Brain microvascular endothelial cell (primary cell): Measurements from ENCODE around the gene NLGN3.

Experiments used
- DNase-seq: peaks from one replicate; pipeline ENCODE4 v3.0.0-alpha.2; 2020
- H3K27ac ChIP-seq: fragments of 250-450 bp; sonication (Bioruptor Pico); 2 replicates; pipeline ENCODE4 v1.5.1; 2020; ENCODE audit warnings: mild to moderate bottlenecking, moderate library complexity
- H3K27me3 ChIP-seq: fragments of 250-450 bp; sonication (Bioruptor Pico); replicated peaks from 2 replicates; pipeline ENCODE4 v1.5.1; 2020; ENCODE audit warnings: mild to moderate bottlenecking
- H3K36me3 ChIP-seq: fragments of 250-450 bp; sonication (Bioruptor Pico); replicated peaks from 2 replicates; pipeline ENCODE4 v1.5.1; 2020; ENCODE audit warnings: mild to moderate bottlenecking
- H3K4me3 ChIP-seq: 2 replicates; pipeline ENCODE4 v1.5.1; 2011; ENCODE audit warnings: low read depth, mild to moderate bottlenecking, control low read depth, low read length, moderate library complexity
- in situ Hi-C: cut with HindIII; loops from 2 replicates; pipeline ENCODE4 v1.10.0; 2017; ENCODE audit warnings: low sequenced_read_pairs, low pct_ligation_motif_present
- TF ChIP-seq, protein P1 (sequence below): IDR thresholded peaks from 2 replicates; pipeline ENCODE4 v1.5.1; 2011; ENCODE audit warnings: low read depth, mild to moderate bottlenecking, moderate library complexity, low read length, control low read depth, inconsistent platforms; ENCODE audit errors: missing control alignments

NLGN3 gene

DNA sequence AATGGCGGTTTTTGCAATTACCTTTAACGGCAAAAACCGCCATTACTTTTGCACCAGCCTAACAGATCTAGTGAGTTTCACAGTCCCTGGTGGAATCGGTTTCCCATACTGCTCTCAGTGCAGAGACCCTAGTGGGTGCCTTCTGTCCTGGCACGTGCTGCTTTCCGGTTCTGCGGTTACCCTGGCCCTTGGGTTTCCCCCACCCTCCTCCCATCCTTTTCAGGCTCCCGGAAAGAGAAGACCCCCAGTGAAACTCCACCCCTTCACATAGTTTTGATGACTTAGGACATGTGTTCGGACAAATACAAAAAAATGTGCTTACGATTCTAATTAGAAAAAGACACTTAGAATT, 36.9 kb downstream of the NLGN3 start:
- DNase-seq = no peak
- Histone ChIP-seq H3K27me3 (no peaks in the 10 kb centered on the region), H3K27ac (peak overlapping the region; percentile 38), H3K4me3 (peak overlapping the region; percentile 48), H3K36me3 (no peaks in the 10 kb centered on the region)
- in situ Hi-C loops = no loop called here
- TF ChIP-seq, protein P1, sequence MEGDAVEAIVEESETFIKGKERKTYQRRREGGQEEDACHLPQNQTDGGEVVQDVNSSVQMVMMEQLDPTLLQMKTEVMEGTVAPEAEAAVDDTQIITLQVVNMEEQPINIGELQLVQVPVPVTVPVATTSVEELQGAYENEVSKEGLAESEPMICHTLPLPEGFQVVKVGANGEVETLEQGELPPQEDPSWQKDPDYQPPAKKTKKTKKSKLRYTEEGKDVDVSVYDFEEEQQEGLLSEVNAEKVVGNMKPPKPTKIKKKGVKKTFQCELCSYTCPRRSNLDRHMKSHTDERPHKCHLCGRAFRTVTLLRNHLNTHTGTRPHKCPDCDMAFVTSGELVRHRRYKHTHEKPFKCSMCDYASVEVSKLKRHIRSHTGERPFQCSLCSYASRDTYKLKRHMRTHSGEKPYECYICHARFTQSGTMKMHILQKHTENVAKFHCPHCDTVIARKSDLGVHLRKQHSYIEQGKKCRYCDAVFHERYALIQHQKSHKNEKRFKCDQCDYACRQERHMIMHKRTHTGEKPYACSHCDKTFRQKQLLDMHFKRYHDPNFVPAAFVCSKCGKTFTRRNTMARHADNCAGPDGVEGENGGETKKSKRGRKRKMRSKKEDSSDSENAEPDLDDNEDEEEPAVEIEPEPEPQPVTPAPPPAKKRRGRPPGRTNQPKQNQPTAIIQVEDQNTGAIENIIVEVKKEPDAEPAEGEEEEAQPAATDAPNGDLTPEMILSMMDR = no peak

DNA sequence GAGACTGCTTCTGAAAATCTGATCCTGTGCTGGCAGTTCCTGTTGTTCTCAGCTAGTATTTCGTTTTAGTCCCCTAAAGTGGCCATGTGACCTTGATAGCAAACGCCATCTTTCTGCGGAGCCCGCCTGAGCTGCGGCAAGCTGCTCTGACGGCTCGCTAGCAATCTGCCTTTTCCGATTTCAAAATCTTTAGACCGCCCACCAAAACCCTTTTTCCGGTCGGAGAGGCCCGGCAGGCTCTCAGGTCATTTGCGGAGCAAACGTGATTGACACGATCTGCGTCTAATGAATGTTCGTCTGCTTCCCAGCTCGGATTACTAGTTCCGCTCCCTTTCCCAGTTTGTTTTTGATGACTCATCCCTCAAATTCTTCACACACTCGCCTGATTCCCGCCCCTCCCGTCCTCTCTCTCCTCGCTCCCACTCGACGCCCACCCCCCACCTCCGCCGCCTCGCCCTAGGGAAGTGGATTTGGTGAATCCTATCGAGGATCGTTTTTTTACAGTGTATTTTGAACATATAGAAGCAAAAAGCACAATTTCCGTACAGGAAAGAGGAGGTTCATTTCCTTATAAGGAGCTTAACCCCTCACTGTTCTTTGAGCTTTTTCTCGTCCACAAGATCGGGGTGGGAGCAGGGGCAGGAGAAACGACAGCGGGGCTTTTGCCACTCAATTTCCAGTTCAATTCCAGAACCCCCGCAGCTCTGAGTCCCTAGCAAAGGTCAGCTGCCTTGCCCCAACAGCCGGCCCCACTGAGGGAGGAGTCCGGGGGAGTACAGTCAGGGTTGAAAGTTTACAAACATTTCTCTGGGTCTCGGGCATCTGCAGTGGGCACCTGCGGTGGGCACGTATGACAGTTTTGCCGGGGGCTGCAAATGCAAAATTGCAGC, 37.5 kb downstream of the NLGN3 start:
- TF ChIP-seq, protein P1 = no peak
- Histone ChIP-seq H3K27me3 (no peaks in the 10 kb centered on the region), H3K36me3 (no peaks in the 10 kb centered on the region), H3K27ac (peak overlapping the region; percentile 62), H3K4me3 (peak overlapping the region; percentile 48)
- in situ Hi-C loops = no loop called here
- DNase-seq = peak; percentile 96

DNA sequence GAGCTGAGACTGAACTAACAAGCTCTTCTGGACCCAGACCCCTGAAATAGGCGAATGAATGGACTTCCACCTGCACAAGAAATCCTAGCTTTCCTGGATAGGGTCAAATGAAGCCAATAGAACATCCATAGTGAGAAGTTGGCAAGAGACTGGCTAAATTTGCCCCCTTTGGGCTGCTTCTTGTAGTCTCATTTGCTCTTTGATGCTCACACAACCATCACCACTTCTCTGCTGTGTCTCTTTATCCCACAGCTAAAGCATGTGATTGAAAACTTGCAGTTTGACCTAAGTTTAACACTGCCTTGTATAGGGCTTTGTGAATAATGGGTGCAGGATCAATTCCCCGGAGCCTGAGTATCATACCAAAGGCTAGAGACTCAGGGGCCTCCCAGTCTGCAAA, 38.2 kb downstream of the NLGN3 start:
- TF ChIP-seq, protein P1 = no peak
- DNase-seq = no peak
- no peak overlapping the region for H3K27ac ChIP-seq
- H3K27me3 ChIP-seq = no peaks in the 10 kb centered on the region
- no peaks in the 10 kb centered on the region for H3K36me3 ChIP-seq
- no peak overlapping the region for H3K4me3 ChIP-seq
- in situ Hi-C loops = no loop called here

DNA sequence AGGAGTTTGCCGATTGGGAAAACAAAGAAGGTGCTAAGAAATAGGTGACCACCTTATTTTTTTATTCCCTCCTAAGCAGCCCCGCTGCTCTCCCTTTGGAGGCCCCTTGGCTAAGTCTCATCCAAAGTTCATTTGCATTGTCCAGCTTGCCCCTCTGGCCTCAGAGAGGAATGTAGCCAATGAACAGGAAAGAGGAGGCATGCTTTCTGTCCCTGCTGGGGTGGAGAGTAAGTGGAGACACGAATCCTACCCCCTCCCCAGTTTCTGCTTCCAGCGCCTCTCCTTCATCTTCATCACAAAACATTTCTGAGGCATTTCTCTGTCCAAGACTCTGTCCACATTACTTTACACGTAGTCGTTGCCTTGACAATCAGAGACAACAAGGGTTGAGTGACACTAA, 38.7 kb downstream of the NLGN3 start:
- Histone ChIP-seq H3K36me3 (no peaks in the 10 kb centered on the region), H3K27ac (no peak overlapping the region), H3K4me3 (no peak overlapping the region), H3K27me3 (no peaks in the 10 kb centered on the region)
- in situ Hi-C loops = no loop called here
- DNase-seq = no peak
- TF ChIP-seq, protein P1 = no peak

DNA sequence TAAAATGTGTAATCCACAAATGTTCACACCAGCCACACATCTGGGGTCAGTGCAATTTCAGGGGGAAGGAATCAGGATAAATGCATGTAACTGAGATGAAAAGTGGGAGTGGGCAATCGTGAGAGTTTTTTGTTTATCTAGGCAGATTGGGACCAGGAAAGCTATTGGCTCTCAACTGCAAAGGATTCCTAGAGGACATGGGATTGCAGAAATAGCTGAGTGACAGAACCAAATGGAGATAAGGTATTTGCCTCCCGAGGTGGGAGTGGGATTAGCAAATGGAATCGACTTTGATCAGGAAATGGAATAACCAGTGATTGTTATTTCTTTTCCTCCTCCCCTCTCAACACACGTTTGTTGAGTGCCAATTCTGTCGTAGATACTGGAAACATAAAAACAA, 39.5 kb downstream of the NLGN3 start:
- DNase-seq = no peak
- Histone ChIP-seq H3K27me3 (no peaks in the 10 kb centered on the region), H3K36me3 (no peaks in the 10 kb centered on the region), H3K27ac (no peak overlapping the region), H3K4me3 (no peak overlapping the region)
- TF ChIP-seq, protein P1 = no peak
- in situ Hi-C loops = no loop called here
